HG03558 (cell line): ENCODE results near the gene HIC1.
A peak's percentile ranks its signal among the peaks of the same experiment; 100 is the strongest.

ENCODE experiments used
- ATAC-seq: cut with Tn5 transposase; IDR thresholded peaks from one replicate; pipeline ENCODE4 v1.9.1; 2021; ENCODE audit warnings: moderate number of reproducible peaks; ENCODE audit not compliant: unreplicated experiment; ENCODE audit errors: extremely low read depth

HIC1 gene

GRCh38 chr17:2042933-2043332, 12.0 kb upstream of the HIC1 start:
- ATAC-seq = no peak

- no peak for ATAC-seq
Measured at GRCh38 chr17:2043785-2044184, 11.1 kb upstream of the HIC1 start.

GRCh38 chr17:2044263-2044894, 10.5 kb upstream of the HIC1 start:
- no peak for ATAC-seq

GRCh38 chr17:2047590-2047989, 7.3 kb upstream of the HIC1 start:
- ATAC-seq = no peak

- no peak for ATAC-seq
Measured at GRCh38 chr17:2048805-2049204, 6.1 kb upstream of the HIC1 start.

GRCh38 chr17:2049333-2050299, 5.3 kb upstream of the HIC1 start:
- ATAC-seq = peak; percentile 39

- ATAC-seq = no peak
Measured at GRCh38 chr17:2050300-2051060, 4.4 kb upstream of the HIC1 start.

- ATAC-seq = no peak
Measured at GRCh38 chr17:2051061-2051932, 3.6 kb upstream of the HIC1 start.

- ATAC-seq = no peak
Measured at GRCh38 chr17:2051933-2052559, 2.9 kb upstream of the HIC1 start.

- ATAC-seq = no peak
Measured at GRCh38 chr17:2053380-2054261, 1.3 kb upstream of the HIC1 start.

- ATAC-seq = no peak
Measured at GRCh38 chr17:2054262-2054511, 716 bp upstream of the HIC1 start.

GRCh38 chr17:2055292-2056205, 646 bp downstream of the HIC1 start:
- no peak for ATAC-seq

- no peak for ATAC-seq
Measured at GRCh38 chr17:2056206-2057174, 1.6 kb downstream of the HIC1 start.

GRCh38 chr17:2057175-2057759, 2.4 kb downstream of the HIC1 start:
- no peak for ATAC-seq

- no peak for ATAC-seq
Measured at GRCh38 chr17:2057760-2058585, 3.1 kb downstream of the HIC1 start.
